Superior temporal gyrus (tissue), 1 donor: ENCODE results near the gene PCOLCE2.
"Not testable (repeated sequence)": the region's sequence is repeated elsewhere in the genome, so short reads cannot be mapped to it uniquely, and the experiment has no call there.

Experiments
- DNase-seq: peaks from one replicate; pipeline ENCODE4 v3.0.0-alpha.2; 2016; ENCODE audit errors: extremely low spot score

The PCOLCE2 gene

DNA sequence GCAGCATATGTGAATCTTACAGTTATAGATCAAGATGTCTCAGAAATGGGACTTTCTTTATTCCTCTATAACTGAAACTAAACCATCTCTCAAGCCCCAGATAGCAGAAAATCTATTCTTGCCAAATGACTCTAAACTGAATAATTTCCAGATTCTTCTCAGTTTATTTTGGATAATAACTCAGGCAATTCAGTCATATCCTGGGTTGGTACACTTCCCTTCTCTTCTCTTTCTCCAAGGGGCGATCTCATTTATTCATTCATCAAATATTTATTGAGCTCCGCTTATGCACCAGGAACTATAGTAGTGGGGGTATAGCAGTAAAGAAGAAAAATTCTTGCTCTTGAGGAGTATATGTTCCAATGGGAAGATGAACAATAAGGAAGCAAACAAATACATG, 13.5 kb upstream of the PCOLCE2 start:
- no peak for DNase-seq

DNA sequence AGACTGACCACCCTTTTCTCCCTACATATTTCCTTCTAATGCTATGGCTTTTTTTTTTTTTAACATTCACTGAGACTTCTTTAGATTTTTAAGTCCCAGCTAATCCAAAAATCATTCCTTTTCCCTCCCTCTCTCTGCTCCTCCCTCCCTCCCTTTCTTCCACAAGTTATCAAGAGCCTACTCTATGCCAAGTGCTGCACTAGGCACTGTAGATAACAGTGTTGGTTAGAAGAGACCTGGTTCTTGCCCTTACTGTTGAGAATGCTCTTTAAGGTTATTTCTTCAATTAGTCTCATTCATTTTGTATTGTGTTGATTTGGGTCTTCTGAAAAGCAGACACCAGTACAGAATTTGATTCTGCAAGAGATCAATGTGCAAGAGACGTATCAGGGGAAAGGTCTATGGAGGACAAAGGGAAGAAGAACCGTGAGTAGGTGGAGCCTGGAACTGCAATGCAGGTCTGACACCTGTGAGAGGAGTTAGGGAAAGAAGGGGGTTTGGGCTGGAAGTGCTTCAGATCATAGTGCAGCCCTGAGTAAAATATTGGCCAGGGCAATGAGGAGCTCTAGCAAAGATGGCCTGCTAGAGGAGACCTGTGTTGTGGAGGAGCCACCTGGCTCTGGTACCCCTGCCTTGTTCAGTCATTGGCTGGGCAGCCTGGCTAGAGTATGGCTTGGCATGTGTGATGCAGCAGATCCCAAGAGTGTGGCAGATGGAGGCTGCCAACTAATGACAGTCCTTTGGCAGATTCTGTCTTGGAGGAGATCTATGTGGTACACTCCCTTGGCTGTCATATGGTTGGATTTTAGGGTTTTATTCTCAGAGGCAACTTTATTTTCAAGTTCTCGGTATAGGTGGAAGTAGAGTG, 9.7 kb upstream of the PCOLCE2 start:
- no peak for DNase-seq

DNA sequence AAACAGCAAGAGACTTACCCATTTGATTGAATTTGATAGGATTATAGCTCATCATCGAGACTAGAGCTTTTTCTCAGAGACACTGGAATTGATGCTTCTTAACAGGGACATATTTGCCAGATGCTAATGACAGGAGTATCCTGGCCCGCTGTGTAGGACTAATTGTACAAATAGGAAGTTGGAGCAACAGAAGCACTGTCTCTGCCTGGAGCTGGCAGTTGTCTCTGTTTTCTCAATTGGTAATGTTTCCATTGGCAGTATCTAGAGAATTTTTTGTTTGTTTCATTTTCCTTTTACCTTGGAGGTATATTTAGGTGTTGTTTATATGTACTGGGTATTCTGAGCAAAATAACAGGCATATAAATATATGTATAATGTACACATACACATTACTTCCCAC, 8.9 kb upstream of the PCOLCE2 start:
- no peak for DNase-seq

DNA sequence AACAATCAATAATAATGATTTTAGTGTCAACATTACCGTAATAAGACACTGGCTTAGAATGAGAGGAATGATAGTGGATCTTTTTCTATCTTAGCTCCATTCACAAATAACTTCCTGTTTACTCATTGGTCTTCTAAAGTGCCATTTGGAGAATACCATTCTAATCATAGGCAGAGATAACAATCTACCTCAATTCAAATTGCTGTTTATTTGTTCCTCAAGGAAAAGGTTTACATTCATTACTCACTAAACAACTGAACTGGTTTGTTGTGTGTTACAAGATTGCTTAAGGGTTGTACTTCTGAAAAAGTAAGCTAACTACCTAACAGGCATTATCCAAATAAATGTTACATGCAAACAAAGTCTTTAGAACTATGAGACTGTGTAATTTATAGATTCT, 8.1 kb upstream of the PCOLCE2 start:
- no peak for DNase-seq

DNA sequence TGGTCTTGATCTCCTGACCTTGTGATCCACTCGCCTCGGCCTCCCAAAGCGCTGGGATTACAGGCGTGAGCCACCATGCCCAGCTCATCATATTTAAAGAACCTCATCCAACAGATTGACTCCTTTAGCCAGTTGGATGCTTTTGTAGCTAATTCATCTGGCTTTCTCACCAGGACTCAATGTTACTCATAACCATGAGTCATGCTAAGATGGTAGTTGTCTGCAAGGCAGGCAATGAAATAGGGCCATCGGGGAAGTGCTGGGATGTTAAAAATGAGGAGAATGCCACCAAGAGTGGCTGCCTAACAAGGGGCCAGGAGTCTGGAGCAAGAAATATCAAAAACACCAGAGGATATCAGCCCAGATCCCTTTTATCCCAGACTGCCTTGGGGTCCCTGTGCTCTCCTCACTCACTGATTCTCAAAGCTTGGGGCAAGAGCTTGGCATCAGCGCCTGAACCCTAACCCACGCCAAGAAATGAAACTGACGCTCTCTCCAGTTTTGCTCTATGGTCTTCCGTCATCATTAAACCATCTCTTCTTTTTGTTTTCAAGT, 7.4 kb upstream of the PCOLCE2 start:
- DNase-seq = no peak

DNA sequence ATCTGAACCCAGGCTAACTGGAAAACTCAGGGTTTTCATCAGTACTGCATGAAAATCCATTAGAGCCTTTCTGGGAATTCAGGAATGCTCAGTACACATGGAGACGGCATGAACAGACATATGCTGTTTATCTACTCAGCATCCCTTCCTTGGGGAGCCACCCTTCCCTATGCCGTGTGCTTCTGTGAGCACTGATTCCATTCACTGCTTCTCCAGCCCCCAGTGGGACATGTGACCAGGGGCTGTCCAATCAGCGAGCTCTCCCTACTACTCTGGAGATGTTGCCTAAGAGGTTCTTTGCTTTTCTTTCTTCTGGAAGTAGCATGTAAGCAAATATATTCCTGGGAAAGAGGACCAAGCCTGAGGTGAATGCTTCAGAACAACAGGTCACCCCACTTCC, 5.6 kb upstream of the PCOLCE2 start:
- no peak for DNase-seq

DNA sequence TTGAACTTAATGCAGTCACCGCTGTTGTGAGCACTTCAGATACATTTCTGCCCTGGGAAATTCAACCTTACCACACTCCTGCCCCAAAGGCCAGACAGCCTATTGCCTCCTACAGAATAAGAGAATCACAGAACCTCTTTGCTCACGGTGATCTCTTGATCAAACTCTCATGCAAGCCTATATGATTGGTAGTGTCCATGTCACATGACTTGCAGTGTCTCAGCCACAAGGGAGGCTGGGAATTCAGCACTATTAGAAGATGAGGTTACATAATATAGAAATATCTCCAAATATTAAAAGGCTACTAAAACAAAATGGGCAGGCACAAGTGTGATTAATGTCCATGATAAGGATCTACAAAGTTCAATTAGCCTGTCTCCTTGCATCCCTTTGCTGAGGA, 3.8 kb upstream of the PCOLCE2 start:
- no peak for DNase-seq

DNA sequence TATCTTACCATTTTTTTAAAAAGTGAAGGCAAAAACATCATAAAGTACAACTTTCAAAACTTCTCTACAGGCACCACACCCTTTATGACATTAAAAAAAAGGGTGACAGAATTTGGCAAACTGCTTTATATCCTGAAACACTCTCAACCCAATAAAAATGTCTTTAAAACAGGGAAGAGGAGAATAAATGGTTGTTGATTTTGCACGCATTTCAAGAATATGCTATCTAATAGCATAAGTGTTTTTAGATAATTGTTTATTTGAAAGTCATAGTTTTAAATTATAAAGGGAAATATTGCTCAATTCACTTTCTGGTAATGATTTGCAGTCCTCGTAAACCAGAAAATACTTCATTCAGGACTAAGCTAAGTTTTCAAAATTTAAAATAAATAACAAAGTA, 1.7 kb upstream of the PCOLCE2 start:
- DNase-seq = no peak

DNA sequence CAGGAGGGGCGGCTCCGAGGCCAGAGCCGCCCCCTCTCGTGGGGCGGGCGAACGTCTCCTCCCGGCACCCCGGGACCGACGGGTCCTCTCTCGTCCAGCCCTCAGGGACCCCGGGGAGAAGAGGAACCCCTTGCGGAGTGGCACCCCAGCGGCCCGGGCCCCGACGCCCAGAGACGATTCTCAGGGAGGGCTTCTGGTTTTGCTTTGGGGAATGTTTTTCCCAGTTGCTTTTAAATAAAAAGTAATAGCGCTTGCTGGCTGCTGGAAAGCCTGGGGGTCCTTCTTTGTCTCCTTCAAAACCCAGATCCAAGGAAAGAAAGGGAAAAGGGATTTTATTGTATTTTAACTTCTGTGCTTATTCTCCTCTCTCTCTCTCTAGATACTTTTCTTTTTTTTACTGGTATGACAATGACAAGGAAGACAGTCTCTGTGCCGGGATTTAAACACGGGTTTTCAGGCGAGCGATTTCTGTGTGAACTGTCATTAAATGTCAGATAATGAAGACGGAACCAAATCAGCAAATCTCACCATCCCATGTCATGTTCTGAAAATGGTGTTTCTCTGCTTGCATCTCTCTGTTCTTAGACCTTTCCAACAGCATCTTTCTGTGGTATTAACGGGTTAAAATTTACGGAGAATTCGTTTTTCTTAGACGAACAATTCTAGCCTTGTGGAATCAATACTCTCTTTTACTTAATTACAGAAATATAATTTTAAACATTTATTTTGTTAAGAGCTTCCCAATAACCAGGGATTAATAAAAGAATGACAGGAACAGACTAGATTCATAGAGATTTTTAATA, 530 bp upstream of the PCOLCE2 start:
- no peak for DNase-seq

DNA sequence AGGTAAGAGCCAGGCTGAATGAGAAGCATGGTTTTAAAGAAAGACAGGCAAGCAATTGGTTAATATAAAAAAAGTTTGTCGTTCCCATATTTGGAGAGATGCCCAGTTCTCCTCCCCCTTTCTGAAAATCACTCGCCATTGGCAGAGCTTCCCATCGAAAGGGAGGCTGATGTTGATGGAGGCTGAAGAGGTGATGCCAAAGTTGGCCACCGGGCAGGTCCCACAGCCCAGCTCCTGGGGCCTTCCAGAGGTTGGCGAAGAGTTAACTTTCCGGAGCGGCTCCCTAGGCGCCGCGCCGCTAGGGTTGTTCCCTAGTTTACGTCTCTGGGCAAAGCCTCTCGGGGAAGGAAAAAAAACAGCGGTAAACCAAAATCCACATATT, 793 bp downstream of the PCOLCE2 start:
- DNase-seq = no peak

DNA sequence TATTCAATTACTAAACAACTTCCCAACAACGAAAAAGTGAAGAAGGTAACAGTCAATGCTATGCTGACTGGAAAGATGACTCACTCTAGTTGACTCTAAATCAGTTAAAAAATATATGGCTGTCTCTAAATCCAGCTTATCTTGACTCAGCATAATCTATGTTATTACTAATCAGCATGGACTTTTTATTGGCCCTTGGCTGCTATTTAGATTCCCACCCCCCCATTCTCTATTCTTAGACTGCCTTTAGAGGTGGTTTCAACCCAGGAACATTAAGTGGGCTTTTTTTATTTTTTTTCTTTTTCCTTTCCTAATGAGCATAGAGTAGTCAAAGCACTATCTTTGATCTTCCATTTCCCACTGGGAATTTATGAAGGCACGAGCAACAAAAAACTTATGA, 1.9 kb downstream of the PCOLCE2 start:
- no peak for DNase-seq

DNA sequence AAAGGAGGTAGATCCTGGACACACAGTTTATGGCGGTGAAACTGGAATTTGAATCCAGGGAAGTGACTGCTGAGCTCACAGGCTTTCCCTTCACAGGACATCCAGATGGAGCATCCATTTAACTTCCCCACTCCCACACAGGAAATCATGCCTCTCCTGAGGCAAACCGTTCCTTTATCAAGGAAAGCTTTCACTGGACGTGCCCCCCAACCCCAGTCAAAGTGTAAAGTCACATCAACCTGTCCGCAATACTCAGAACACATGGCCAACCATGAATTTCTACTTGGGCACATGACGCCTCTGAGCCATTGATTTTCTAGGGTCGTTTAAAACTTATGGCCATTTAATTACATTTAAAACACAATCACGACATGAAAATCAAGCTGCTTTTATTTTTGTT, 2.9 kb downstream of the PCOLCE2 start:
- no peak for DNase-seq

DNA sequence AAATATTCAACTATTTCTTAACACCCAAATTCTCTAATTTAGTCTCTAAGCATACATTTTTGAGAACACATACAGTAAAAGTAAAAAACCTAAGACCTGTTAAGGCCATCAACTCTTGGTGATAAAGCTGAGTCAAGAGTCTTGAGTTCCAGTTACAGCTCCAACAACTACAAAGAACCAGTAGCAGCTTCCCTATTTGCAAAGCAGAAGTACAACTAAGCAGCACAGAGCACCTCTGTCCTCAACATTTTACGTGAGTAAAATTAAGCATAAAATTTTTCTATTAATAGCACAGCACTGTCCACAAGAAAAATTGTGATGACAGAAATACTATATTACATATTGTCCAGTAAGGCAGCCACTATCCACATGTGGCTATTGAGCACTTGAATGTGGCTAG, 4.4 kb downstream of the PCOLCE2 start:
- DNase-seq = no peak

DNA sequence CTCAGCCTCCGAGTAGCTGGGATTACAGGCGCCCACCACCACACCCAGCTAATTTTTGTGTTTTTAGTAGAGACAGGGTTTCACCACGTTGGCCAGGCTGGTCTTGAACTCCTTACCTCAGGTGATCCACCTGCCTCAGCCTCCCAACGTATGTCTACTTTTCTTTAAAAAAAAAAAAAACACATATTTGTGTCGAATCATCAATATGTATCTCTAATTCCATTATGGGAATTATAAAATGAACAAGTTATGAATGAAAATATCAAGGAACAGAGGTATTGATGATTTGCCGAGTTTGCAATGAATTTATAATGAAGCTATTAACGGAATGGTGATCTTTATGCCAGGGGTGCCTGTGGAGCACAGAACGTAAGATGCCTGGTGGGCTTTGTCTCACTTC, 5.3 kb downstream of the PCOLCE2 start:
- DNase-seq = not testable (repeated sequence)

DNA sequence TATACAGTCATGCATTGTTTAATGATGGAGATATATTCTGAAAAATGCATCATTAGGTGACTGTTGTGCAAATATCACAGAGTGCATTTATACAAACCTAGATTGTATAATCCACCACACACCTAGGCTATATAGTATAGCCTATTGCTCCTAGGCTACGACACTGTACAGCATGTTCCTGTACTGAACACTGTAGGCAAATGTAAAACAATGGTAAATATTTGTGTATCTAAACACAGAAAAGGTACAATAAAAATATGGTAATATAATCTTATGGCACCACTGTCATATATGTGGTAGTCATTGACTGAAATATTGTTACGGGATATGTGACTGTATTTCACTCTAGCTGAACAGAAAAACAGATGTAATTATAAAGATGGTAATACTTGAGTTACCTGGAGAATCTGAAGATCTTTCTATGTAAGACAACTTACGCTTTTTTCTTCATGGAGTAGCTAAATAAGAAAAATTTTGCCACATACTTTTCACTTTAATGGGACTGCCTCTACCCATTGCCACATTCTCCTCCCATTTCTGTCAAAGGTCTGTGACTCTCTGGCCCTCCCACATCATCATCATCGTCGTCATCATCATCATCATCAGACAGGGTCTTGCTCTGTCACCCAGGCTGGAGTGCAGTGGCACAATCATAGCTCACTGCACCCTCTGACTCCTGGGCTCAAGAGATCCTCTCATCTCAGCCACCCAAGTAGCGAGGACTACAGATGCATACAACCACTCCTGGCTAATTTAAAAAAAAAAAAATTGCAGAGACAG, 7.2 kb downstream of the PCOLCE2 start:
- DNase-seq = no peak

DNA sequence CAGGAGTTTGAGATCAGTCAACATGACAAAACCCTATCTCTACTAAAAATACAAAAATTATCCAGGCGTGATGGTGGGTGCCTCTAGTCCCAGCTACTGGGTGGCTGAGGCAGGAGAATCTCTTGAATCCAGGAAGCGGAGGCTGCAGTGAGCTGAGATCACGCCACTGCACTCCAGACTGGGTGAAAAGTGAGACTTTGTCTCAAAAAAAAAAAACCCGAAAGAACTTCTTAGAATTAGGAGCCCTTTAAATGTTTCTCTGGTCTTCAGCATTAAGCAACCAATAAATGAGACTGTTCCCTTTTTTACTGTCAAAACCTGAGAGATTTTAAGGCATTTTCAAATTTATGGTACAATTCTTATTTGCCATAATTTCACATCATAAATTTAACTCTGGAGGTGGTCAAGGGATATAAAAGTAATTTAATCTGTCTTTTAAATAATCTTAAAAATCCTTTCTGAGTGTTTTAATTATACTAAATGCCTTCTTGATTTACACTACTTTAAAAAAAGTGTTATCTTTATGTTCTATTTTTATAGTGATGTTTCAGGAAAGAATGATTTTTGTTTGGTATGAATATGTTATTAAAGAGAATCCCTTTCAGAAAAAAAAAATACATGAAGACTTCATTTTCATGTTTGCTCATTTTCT, 10.1 kb downstream of the PCOLCE2 start:
- DNase-seq = no peak

DNA sequence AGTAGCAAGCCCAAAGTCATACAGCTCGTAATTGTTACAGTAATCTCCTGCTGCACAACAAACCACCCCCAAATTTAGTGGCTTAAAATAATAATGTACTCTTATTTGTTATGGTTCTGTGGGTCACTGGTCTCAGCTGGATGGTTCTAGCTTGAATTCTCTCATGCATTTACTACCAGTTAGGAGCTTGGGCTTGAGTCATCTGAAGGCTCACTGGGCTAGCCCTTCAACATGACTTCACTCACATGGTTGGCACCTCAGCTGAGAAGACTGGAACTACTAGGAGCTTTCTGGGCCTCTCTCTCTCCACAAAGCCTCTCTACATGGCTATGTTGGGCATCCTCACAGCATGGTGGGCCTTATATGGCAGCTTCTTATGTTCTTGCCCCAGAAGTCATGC, 12.5 kb downstream of the PCOLCE2 start:
- DNase-seq = no peak

DNA sequence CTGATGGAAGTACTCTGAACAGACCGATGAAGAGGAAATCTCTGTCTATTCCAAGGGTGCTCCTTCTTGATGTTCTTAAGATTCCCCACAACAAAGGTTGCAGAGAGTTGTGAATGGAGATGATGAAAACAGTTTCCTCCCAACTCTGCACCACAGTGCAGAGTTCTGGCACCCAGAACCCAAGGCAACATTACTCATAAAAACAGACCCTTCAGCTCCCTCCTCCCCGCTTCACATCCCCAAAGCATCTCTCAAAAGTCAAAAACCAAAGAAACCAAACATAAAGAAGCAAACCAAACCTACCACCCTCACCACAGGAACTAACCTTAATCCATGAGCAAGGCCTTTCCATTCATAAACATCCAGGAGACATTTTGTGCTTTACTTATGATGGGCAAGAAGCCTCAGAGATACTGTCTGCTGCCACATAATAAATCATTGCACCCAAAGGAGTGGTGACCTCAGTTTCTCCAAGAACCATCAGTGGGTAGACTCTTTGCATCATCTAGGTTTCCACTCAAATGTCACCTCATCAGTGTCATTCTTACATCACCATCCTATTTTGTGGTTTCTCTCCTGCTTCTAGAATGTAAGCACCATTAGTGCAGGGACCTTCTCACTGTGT, 13.2 kb downstream of the PCOLCE2 start:
- no peak for DNase-seq

DNA sequence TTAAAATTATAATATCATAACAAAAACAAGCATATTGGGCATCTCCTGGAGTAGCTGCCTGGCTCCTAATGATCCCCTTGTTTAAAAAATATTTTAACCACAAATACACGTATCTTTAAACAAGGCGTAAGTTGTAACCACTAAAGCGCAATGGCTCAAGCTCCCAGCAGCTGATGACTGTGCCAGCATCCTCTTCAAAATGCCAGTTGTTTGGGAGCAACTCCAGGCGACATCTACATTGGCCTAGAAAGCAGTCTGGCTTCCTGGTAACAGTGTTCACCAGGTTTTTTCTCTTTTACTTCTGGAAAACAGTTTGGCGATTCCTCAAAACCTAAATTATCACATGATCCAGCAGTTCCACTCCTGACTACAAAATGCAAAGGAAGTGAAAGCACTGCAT, 13.8 kb downstream of the PCOLCE2 start:
- no peak for DNase-seq

DNA sequence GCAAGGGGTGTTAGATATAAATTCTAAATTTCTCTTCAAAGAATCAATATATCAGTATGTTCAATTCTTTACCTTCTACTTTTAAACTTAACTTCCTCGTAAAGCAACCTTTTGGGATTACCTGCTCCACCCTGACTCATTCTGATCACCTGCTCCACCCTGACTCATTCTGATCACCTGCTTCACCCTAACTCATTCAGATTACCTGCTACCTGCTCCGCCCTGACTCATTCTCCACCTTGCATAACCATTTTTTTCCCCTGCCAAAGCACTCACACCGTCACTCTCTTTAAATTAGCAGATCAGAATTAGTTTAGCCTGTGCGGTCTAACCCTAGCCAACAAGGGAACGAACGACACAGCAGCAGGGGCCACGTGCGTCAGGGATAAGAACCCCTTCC, 20.5 kb downstream of the PCOLCE2 start:
- DNase-seq = not testable (repeated sequence)
